Neural cell (in vitro differentiated cells): ENCODE measurements around the gene TGFBI.

Source experiments
- RAD21 ChIP-seq: fragments of 450-650 bp; conservative IDR thresholded peaks from 2 replicates; pipeline ENCODE4 v1.6.1; 2014; ENCODE audit warnings: antibody characterized with exemption, mild to moderate bottlenecking, moderate library complexity
- TAF1 ChIP-seq: IDR thresholded peaks from 2 replicates; pipeline ENCODE4 v1.6.1; 2012; ENCODE audit warnings: low read depth

- TF ChIP-seq RAD21 (no peak), TAF1 (no peak)
Observed at GRCh38 chr5:136035837-136036236, 7.0 kb downstream of the TGFBI start.
